GOT3 (cell line): Measurements from ENCODE around the gene MAP1A.
"Not testable (repeated sequence)": the region's sequence is repeated elsewhere in the genome, so short reads cannot be mapped to it uniquely, and the experiment has no call there.

Experiments used
- DNase-seq: peaks from one replicate; lab custom pipeline; 2025; ENCODE audit warnings: mixed read lengths; lab: John Stamatoyannopoulos, UW

The MAP1A gene

GRCh38 chr15:43529587-43530345 is 12.4 kb downstream of the MAP1A start:
- no peak for DNase-seq

- DNase-seq, result no peak
Observed at GRCh38 chr15:43531018-43531670, 13.7 kb downstream of the MAP1A start.

- DNase-seq, result not testable (repeated sequence)
Observed at GRCh38 chr15:43532826-43533225, 15.4 kb downstream of the MAP1A start.

- no peak for DNase-seq
Observed at GRCh38 chr15:43534897-43535296, 17.5 kb downstream of the MAP1A start.

GRCh38 chr15:43538091-43538490 is 20.7 kb downstream of the MAP1A start:
- DNase-seq, result no peak

- DNase-seq, result no peak
Observed at GRCh38 chr15:43541785-43542184, 24.4 kb downstream of the MAP1A start.

GRCh38 chr15:43544266-43544665 is 26.9 kb downstream of the MAP1A start:
- no peak for DNase-seq

- DNase-seq, result no peak
Observed at GRCh38 chr15:43545426-43545825, 28.0 kb downstream of the MAP1A start.

- DNase-seq, result no peak
Observed at GRCh38 chr15:43547539-43547938, 30.1 kb downstream of the MAP1A start.

- no peak for DNase-seq
Observed at GRCh38 chr15:43550527-43551363, 33.3 kb downstream of the MAP1A start.

GRCh38 chr15:43552256-43552655 is 34.8 kb downstream of the MAP1A start:
- DNase-seq, result no peak

- DNase-seq, result no peak
Observed at GRCh38 chr15:43552986-43553385, 35.6 kb downstream of the MAP1A start.

- DNase-seq, result not testable (repeated sequence)
Observed at GRCh38 chr15:43562753-43563152, 45.3 kb downstream of the MAP1A start.

- DNase-seq, result not testable (repeated sequence)
Observed at GRCh38 chr15:43563793-43564192, 46.4 kb downstream of the MAP1A start.

GRCh38 chr15:43566615-43567014 is 49.2 kb downstream of the MAP1A start:
- not testable (repeated sequence) for DNase-seq

- DNase-seq, result not testable (repeated sequence)
Observed at GRCh38 chr15:43574607-43575006, 57.2 kb downstream of the MAP1A start.
